H1 (cell line): ENCODE results near the gene SPATA16. TPM values are rescaled to one million over a fixed set of nuclear protein-coding genes. Genes with fewer than 3 reads are reported as not detected.

Experiments
- CTCF ChIA-PET: fragments of 300-600 bp; sonication (Branson Sonifier 250); formaldehyde crosslinking; loops from one replicate; lab custom pipeline; 2021; ENCODE audit not compliant: partially characterized antibody; lab: Charles Lee
- POLR2A ChIA-PET: fragments of 300-600 bp; sonication (Branson Sonifier 250); formaldehyde crosslinking; loops from one replicate; lab custom pipeline; 2021; ENCODE audit warnings: inconsistent platforms; ENCODE audit not compliant: partially characterized antibody; lab: Charles Lee
- DNase-seq, 2 experiments: peaks; one replicate each; pipeline versions ENCODE4 v3.0.0 to v3.0.0-alpha.2; 2010 to 2022; ENCODE audit warnings: low spot score in 2 of 2, low read depth in 1 of 2, mixed read lengths in 1 of 2
- FAIRE-seq: peaks from 2 replicates; lab custom pipeline; 2011; peaks lifted over from hg19 to GRCh38; lab: Jason Lieb, UNC
- H2AFZ ChIP-seq: 2 replicates; pipeline ENCODE4 v1.8.1; 2012; ENCODE audit warnings: low read length, inconsistent platforms
- H2AK5ac ChIP-seq: 2 replicates; pipeline ENCODE4 v1.6.1; 2013; ENCODE audit warnings: low read depth, low read length
- H2BK120ac ChIP-seq: replicated peaks from 2 replicates; pipeline ENCODE3; 2013; ENCODE audit warnings: low read depth, low read length, inconsistent platforms
- H2BK12ac ChIP-seq: 2 replicates; pipeline ENCODE4 v1.6.1; 2013; ENCODE audit warnings: low read depth, low read length
- H2BK15ac ChIP-seq: 2 replicates; pipeline ENCODE4 v1.6.1; 2013; ENCODE audit warnings: low read length
- H2BK20ac ChIP-seq: 2 replicates; pipeline ENCODE4 v1.6.1; 2013; ENCODE audit warnings: low read length
- H2BK5ac ChIP-seq: 2 replicates; pipeline ENCODE4 v1.6.1; 2013; ENCODE audit warnings: low read depth, low read length
- H3K14ac ChIP-seq: 2 replicates; pipeline ENCODE4 v1.6.1; 2013; ENCODE audit warnings: inconsistent platforms; ENCODE audit not compliant: insufficient read length
- H3K18ac ChIP-seq: 2 replicates; pipeline ENCODE4 v1.6.1; 2013; ENCODE audit warnings: low read length; ENCODE audit errors: extremely low read depth
- H3K23ac ChIP-seq: 2 replicates; pipeline ENCODE4 v1.6.1; 2013; ENCODE audit warnings: inconsistent platforms; ENCODE audit not compliant: insufficient read length
- H3K23me2 ChIP-seq: 2 replicates; pipeline ENCODE4 v1.6.1; 2013; ENCODE audit warnings: low read depth, low read length
- H3K27ac ChIP-seq: 2 replicates; pipeline ENCODE4 v1.6.1; 2011; ENCODE audit warnings: low read depth, low read length, inconsistent platforms
- H3K27me3 ChIP-seq, 4 experiments: replicated peaks in 1 of 4; 1 replicate in 1 of 4; 2 replicates in 3 of 4; pipeline versions ENCODE4 v1.6.1 to v1.8.1; 2011 to 2013; ENCODE audit warnings: low read length in 3 of 4, mild to moderate bottlenecking in 3 of 4, inconsistent platforms in 2 of 4, mixed read lengths in 2 of 4, moderate library complexity in 1 of 4; ENCODE audit not compliant: control insufficient read depth in 3 of 4, insufficient read depth in 3 of 4; ENCODE audit errors: extremely low read depth in 1 of 4
- H3K36me3 ChIP-seq, 4 experiments: 2 replicates each; pipeline versions ENCODE4 v1.6.1 to v1.8.1; 2011 to 2013; ENCODE audit warnings: mild to moderate bottlenecking in 4 of 4, low read length in 3 of 4, moderate library complexity in 2 of 4, control low read depth in 1 of 4, inconsistent platforms in 1 of 4; ENCODE audit not compliant: insufficient read depth in 4 of 4, control insufficient read depth in 2 of 4
- H3K4ac ChIP-seq: replicated peaks from 2 replicates; pipeline ENCODE3; 2013; ENCODE audit warnings: low read length, low read depth, mixed read lengths, inconsistent platforms; ENCODE audit not compliant: insufficient read length
- H3K4me1 ChIP-seq, 4 experiments: replicated peaks in 1 of 4; 1 replicate in 1 of 4; 2 replicates in 3 of 4; pipeline versions ENCODE4 v1.6.1 to v1.8.1; 2011 to 2013; ENCODE audit warnings: low read length in 3 of 4, inconsistent platforms in 2 of 4, mixed read lengths in 1 of 4; ENCODE audit not compliant: insufficient read depth in 4 of 4, control insufficient read depth in 3 of 4
- H3K4me2 ChIP-seq, 2 experiments: 2 replicates each; pipeline versions ENCODE4 v1.6.1 to v1.8.1; 2011 to 2013; ENCODE audit warnings: low read depth in 2 of 2, low read length in 2 of 2, control low read depth in 1 of 2, inconsistent platforms in 1 of 2, mild to moderate bottlenecking in 1 of 2; ENCODE audit not compliant: insufficient read depth in 1 of 2
- H3K4me3 ChIP-seq, 4 experiments: fragments of 200-600, 300-600 bp in 1 of 4; sonication (generic), shearing (Covaris generic), sonication (Bioruptor Twin) in 1 of 4; 2 replicates each; pipeline versions ENCODE4 v1.5.1 to v1.8.1; 2011 to 2016; ENCODE audit warnings: low read length in 4 of 4, low read depth in 3 of 4, control low read depth in 2 of 4, inconsistent platforms in 2 of 4, mild to moderate bottlenecking in 2 of 4, mixed read lengths in 1 of 4, moderate library complexity in 1 of 4; ENCODE audit not compliant: insufficient read depth in 2 of 4; ENCODE audit errors: extremely low read depth in 1 of 4
- H3K56ac ChIP-seq: replicated peaks from 2 replicates; pipeline ENCODE3; 2013; ENCODE audit warnings: low read depth, mild to moderate bottlenecking, mixed read lengths, low read length, inconsistent platforms; ENCODE audit not compliant: insufficient read length
- H3K79me1 ChIP-seq: 2 replicates; pipeline ENCODE4 v1.6.1; 2013; ENCODE audit warnings: low read depth, low read length, control low read depth
- H3K79me2 ChIP-seq, 2 experiments: 2 replicates each; pipeline versions ENCODE4 v1.6.1 to v1.8.1; 2012 to 2013; ENCODE audit warnings: low read length in 2 of 2, mild to moderate bottlenecking in 2 of 2, inconsistent platforms in 1 of 2; ENCODE audit not compliant: insufficient read depth in 2 of 2, control insufficient read depth in 1 of 2
- H3K9ac ChIP-seq, 4 experiments: replicated peaks in 1 of 4; 1 replicate in 1 of 4; 2 replicates in 3 of 4; pipeline versions ENCODE4 v1.6.1 to v1.8.1; 2011 to 2013; ENCODE audit warnings: low read depth in 3 of 4, low read length in 3 of 4, control low read depth in 2 of 4, mild to moderate bottlenecking in 2 of 4, moderate library complexity in 2 of 4, inconsistent platforms in 1 of 4; ENCODE audit errors: extremely low read depth in 1 of 4
- H3K9me3 ChIP-seq, 2 experiments: 2 replicates each; pipeline versions ENCODE4 v1.6.1 to v1.8.1; 2012 to 2013; ENCODE audit warnings: mild to moderate bottlenecking in 2 of 2, moderate library complexity in 2 of 2, control low read depth in 1 of 2, inconsistent platforms in 1 of 2, low read depth in 1 of 2, low read length in 1 of 2, mixed read lengths in 1 of 2; ENCODE audit not compliant: insufficient read depth in 2 of 2
- H4K20me1 ChIP-seq, 2 experiments: replicated peaks in 1 of 2; 2 replicates each; pipeline versions ENCODE3 to v1.8.1; 2011 to 2013; ENCODE audit warnings: inconsistent platforms in 2 of 2, low read length in 2 of 2, mild to moderate bottlenecking in 1 of 2; ENCODE audit not compliant: insufficient read depth in 2 of 2, control insufficient read depth in 1 of 2
- H4K5ac ChIP-seq: 2 replicates; pipeline ENCODE4 v1.6.1; 2013; ENCODE audit warnings: low read length, low read depth, mixed read lengths, inconsistent platforms; ENCODE audit not compliant: insufficient read length
- H4K8ac ChIP-seq: 2 replicates; pipeline ENCODE4 v1.8.0; 2013; ENCODE audit warnings: mild to moderate bottlenecking, moderate library complexity, low read length, inconsistent platforms; ENCODE audit not compliant: insufficient read depth; ENCODE audit errors: extremely low read depth
- H4K91ac ChIP-seq: replicated peaks from 2 replicates; pipeline ENCODE3; 2013; ENCODE audit warnings: low read length, mixed read lengths, inconsistent platforms; ENCODE audit not compliant: insufficient read length
- CTBP2 ChIP-seq: IDR thresholded peaks from 2 replicates; pipeline ENCODE4 v1.7.0; 2011; ENCODE audit warnings: borderline replicate concordance, mild to moderate bottlenecking, moderate library complexity, mixed read lengths, low read length; ENCODE audit not compliant: insufficient read depth, insufficient read length
- FOSL1 ChIP-seq: IDR thresholded peaks from 2 replicates; pipeline ENCODE4 v1.6.1; 2011; ENCODE audit warnings: mild to moderate bottlenecking, low read depth, low read length, moderate library complexity; ENCODE audit not compliant: insufficient read depth
- JUN ChIP-seq: IDR thresholded peaks from 2 replicates; pipeline ENCODE4 v1.6.1; 2011; ENCODE audit warnings: low read depth, mild to moderate bottlenecking, improper control_type of control experiment, low read length
- RBBP5 ChIP-seq: IDR thresholded peaks from 2 replicates; pipeline ENCODE4 v1.7.1; 2012; ENCODE audit warnings: low read depth, mild to moderate bottlenecking, inconsistent platforms, low read length, moderate library complexity, borderline replicate concordance
- TBP ChIP-seq: IDR thresholded peaks from 2 replicates; pipeline ENCODE4 v1.6.1; 2011; ENCODE audit warnings: low read depth, low read length, improper control_type of control experiment
- WGBS, 2 experiments: shearing (Covaris generic) in 1 of 2; methylation state at CpG; one replicate each; pipeline versions ENCODE4 v1.1.6 to v1.1.7; 2013 to 2015; ENCODE audit warnings: low lambda C conversion rate in 2 of 2, mixed read lengths in 2 of 2, inconsistent platforms in 1 of 2, low coverage in 1 of 2, missing lambda C conversion rate in 1 of 2; ENCODE audit not compliant: insufficient replicate concordance in 2 of 2, insufficient coverage in 1 of 2, insufficient read length in 1 of 2; ENCODE audit errors: extremely low coverage in 1 of 2, missing lambda C conversion rate in 1 of 2; 5-methylcytosine and 5-hydroxymethylcytosine counted together
- polyA plus RNA-seq, 7 experiments: library from polyadenylated mRNA; depleted of rRNA in 3 of 7; stranded (reverse) in 5 of 7; unstranded in 2 of 7; fragments of >200 nt in 5 of 7; fragments of 200-250 nt in 2 of 7; gene quantifications; 1 replicate in 5 of 7; 2 replicates in 1 of 7; 4 replicates in 1 of 7; pipeline versions ENCODE4 v1.2.1 to v1.2.3, GENCODE V29; 2011 to 2013; ENCODE audit warnings: missing spikeins in 2 of 7, mixed read lengths in 2 of 7
- total RNA-seq: library from RNA; stranded (reverse); fragmentation: NEBNext Ultra II Directional; extraction: Animal tissue kit (Norgen Biotek cat#: 25700); gene quantifications from 2 replicates; pipeline ENCODE4 v1.2.1, GENCODE V29; 2021
- TF ChIP-seq, protein P1 (sequence below): IDR thresholded peaks from 2 replicates; pipeline ENCODE4 v1.6.1; 2012; ENCODE audit warnings: inconsistent platforms

Gene SPATA16
- total and polyA plus RNA-seq, 2 of the 8 experiments (the other 6 are each of a cell fraction or from before 2014, with no cell fraction given), result 0.05 to 2.7 TPM

DNA sequence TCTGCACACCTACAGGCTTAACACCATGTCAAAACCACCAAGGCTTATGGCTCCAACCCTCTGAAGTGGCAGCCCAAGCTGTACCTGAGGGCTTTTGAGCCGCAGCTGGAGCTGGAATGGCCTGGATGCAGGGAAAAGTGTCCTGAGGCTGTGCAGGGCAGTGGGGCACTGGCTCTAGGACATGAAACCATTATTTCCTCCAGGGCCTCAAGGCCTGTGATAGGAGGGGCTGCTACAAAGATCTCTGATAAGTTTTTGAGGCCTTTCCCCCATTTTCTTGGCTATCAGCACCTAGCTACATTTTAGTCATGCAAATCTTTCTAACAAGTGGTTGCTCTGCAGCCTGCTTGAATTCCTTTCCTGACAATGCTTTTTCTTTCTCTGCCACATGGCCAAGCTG lies 37.6 kb downstream of the SPATA16 start:
- no peak overlapping the region for H3K4ac ChIP-seq

More for the DNA sequence above, 37.6 kb downstream of the SPATA16 start:
- Histone ChIP-seq H3K27ac (no peak overlapping the region), H3K4me2 (no peak overlapping the region), H2BK120ac (no peak overlapping the region), H3K9me3 (peaks cover 15 to 19% of the 10 kb centered on the region in 2 experiments), H4K20me1 (no peaks in the 10 kb centered on the region), H3K23ac (no peak overlapping the region), H2BK15ac (no peak overlapping the region), H3K79me1 (no peaks in the 10 kb centered on the region), H3K23me2 (no peaks in the 10 kb centered on the region; the same call in 1 of the 2 replicates), H4K5ac (no peak overlapping the region), H3K4me1 (no peaks in the 10 kb centered on the region), H2AFZ (no peak overlapping the region), H3K18ac (no peak overlapping the region), H2AK5ac (no peak overlapping the region), H3K9ac (no peak overlapping the region), H3K36me3 (peaks cover 0 to 11% (median 0%) of the 10 kb centered on the region in 4 experiments; a peak in 2 of 8 replicates), H3K4me3 (no peak overlapping the region), H3K27me3 (no peaks in the 10 kb centered on the region), H2BK20ac (no peak overlapping the region), H4K91ac (no peak overlapping the region), H4K8ac (no peak overlapping the region), H3K56ac (no peak overlapping the region), H2BK12ac (no peak overlapping the region), H2BK5ac (no peak overlapping the region), H3K79me2 (no peaks in the 10 kb centered on the region), H3K14ac (no peak overlapping the region)
- no peak for TF ChIP-seq RBBP5
- no peak for TF ChIP-seq TBP
- no peak for TF ChIP-seq FOSL1
- no peak for TF ChIP-seq JUN
- TF ChIP-seq CTBP2, result no peak
- TF ChIP-seq, protein P1, sequence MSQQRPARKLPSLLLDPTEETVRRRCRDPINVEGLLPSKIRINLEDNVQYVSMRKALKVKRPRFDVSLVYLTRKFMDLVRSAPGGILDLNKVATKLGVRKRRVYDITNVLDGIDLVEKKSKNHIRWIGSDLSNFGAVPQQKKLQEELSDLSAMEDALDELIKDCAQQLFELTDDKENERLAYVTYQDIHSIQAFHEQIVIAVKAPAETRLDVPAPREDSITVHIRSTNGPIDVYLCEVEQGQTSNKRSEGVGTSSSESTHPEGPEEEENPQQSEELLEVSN, result no peak
- WGBS, 2 experiments, result 88% methylated on average over 1 of the region's 1 CpG; no CpG with 5 or more reads in 1 of the 2 experiments
- FAIRE-seq (no peak), DNase-seq (no peak)
- ChIA-PET CTCF (no interaction called here), POLR2A (interaction anchor here (1.1 kb wide), 1 partner anchor 11 kb away, joined by 3 read pairs; no protein-coding TSS in a partner anchor)
